HepG2 (cell line): Measurements from ENCODE around the gene COA7. TPM values are rescaled to one million over a fixed set of nuclear protein-coding genes. Genes with fewer than 3 reads are reported as not detected.
A peak's percentile ranks its signal among the peaks of the same experiment; 100 is the strongest.

Experiments
- ATAC-seq: fragments of 200-7000 bp; cut with Tn5 transposase; 3 replicates; pipeline ENCODE4 v1.9.1; 2020; ENCODE audit warnings: mild to moderate bottlenecking, moderate library complexity
- BruUV-seq: library from RNA; stranded (reverse); fragments of 400-500 nt; replicated peaks from 2 replicates; lab custom pipeline; 2021; lab: Mats Ljungman, UMichigan
- CTCF ChIA-PET: fragments of 300-600 bp; formaldehyde crosslinking; extraction: SDS; loops from one replicate; lab custom pipeline; 2021; ENCODE audit warnings: low total read pairs, inconsistent platforms, low intra/inter-chr PET ratio; lab: Yijun Ruan, JAX
- POLR2A ChIA-PET: fragments of 350-600 bp; sonication (Branson Sonifier 250); formaldehyde crosslinking; loops from one replicate; lab custom pipeline; 2020; ENCODE audit warnings: antibody characterized with exemption, inconsistent platforms; lab: Yijun Ruan, JAX
- DNase-seq: peaks from one replicate; pipeline ENCODE4 v3.0.0-alpha.2; 2015; ENCODE audit warnings: low spot score
- FAIRE-seq: peaks from 3 replicates; lab custom pipeline; 2011; peaks lifted over from hg19 to GRCh38; lab: Jason Lieb, UNC
- H2AFZ ChIP-seq: one replicate; pipeline ENCODE4 v1.6.1; 2011; ENCODE audit warnings: low read length, inconsistent platforms
- H3K27ac ChIP-seq: fragments of 300-600 bp; 3 replicates; pipeline ENCODE4 v1.8.0; 2011; ENCODE audit warnings: mixed run types, mild to moderate bottlenecking, mixed read lengths, low read length, inconsistent platforms; ENCODE audit not compliant: insufficient read depth; ENCODE audit errors: extremely low read length
- H3K27me3 ChIP-seq, 2 experiments: fragments of 200-600 bp in 1 of 2; 2 replicates in 1 of 2; 3 replicates in 1 of 2; pipeline versions ENCODE4 v1.6.0 to v1.8.0; 2011; ENCODE audit warnings: low read length in 2 of 2, mild to moderate bottlenecking in 2 of 2, moderate library complexity in 2 of 2, inconsistent platforms in 1 of 2; ENCODE audit not compliant: insufficient read depth in 2 of 2, control insufficient read depth in 1 of 2
- H3K36me3 ChIP-seq, 2 experiments: fragments of 200-600 bp in 1 of 2; replicated peaks in 1 of 2; 2 replicates in 1 of 2; 3 replicates in 1 of 2; pipeline versions ENCODE4 v1.5.1 to v1.8.0; 2011; ENCODE audit warnings: low read length in 2 of 2, inconsistent platforms in 1 of 2; ENCODE audit not compliant: insufficient read depth in 2 of 2, control insufficient read depth in 1 of 2
- H3K4me1 ChIP-seq: 2 replicates; pipeline ENCODE4 v1.5.1; 2012; ENCODE audit warnings: low read length, inconsistent platforms; ENCODE audit not compliant: insufficient read depth
- H3K4me2 ChIP-seq: 2 replicates; pipeline ENCODE4 v1.6.0; 2011; ENCODE audit warnings: low read depth, low read length, inconsistent platforms
- H3K4me3 ChIP-seq, 3 experiments: fragments of 200-600 bp in 1 of 3; sonication (generic), shearing (Covaris generic) in 1 of 3; replicated peaks in 1 of 3; 2 replicates each; pipeline ENCODE4 v1.5.1; 2011 to 2016; ENCODE audit warnings: low read length in 3 of 3, inconsistent platforms in 2 of 3, low read depth in 2 of 3, mild to moderate bottlenecking in 2 of 3, control low read depth in 1 of 3, mixed read lengths in 1 of 3; ENCODE audit not compliant: insufficient read depth in 1 of 3
- H3K79me2 ChIP-seq: one replicate; pipeline ENCODE4 v1.6.1; 2011; ENCODE audit warnings: low read length, inconsistent platforms; ENCODE audit not compliant: insufficient read depth
- H3K9ac ChIP-seq: 2 replicates; pipeline ENCODE4 v1.6.0; 2011; ENCODE audit warnings: mild to moderate bottlenecking, low read depth, low read length, inconsistent platforms; ENCODE audit not compliant: insufficient read depth
- H3K9me3 ChIP-seq: 2 replicates; pipeline ENCODE4 v1.5.1; 2012; ENCODE audit warnings: mild to moderate bottlenecking, low read length
- H4K20me1 ChIP-seq: 2 replicates; pipeline ENCODE4 v1.6.0; 2011; ENCODE audit warnings: inconsistent platforms, mild to moderate bottlenecking, low read length, moderate library complexity; ENCODE audit not compliant: insufficient read depth
- CSRNP2 ChIP-seq: sonication (generic); formaldehyde crosslinking; conservative IDR thresholded peaks from 2 replicates; pipeline ENCODE4 v1.8.0; 2022; ENCODE audit warnings: low read depth, missing genetic modification reagents
- ETV5 ChIP-seq: IDR thresholded peaks from 2 replicates; pipeline ENCODE4 v1.6.1; 2018; ENCODE audit warnings: missing biosample characterization, missing genetic modification reagents, inconsistent platforms, borderline replicate concordance
- FOSL2 ChIP-seq: sonication (generic); formaldehyde crosslinking; IDR thresholded peaks from 2 replicates; pipeline ENCODE4 v1.4.0; 2020; ENCODE audit warnings: missing genetic modification reagents
- PCBP2 ChIP-seq: fragments of 200-400 bp; formaldehyde crosslinking; optimal IDR thresholded peaks from 2 replicates; pipeline ENCODE3; 2018; ENCODE audit warnings: low read length, low read depth; ENCODE audit not compliant: poor library complexity, severe bottlenecking
- ZFP62 ChIP-seq: sonication (generic); formaldehyde crosslinking; IDR thresholded peaks from 2 replicates; pipeline ENCODE4 v1.4.0; 2020; ENCODE audit warnings: missing genetic modification reagents
- ZFP90 ChIP-seq: sonication (generic); formaldehyde crosslinking; IDR thresholded peaks from 2 replicates; pipeline ENCODE4 v1.8.0; 2022; ENCODE audit warnings: missing genetic modification reagents, mild to moderate bottlenecking, inconsistent platforms, borderline replicate concordance
- ZKSCAN1 ChIP-seq: fragments of 150-350 bp; IDR thresholded peaks from 2 replicates; pipeline ENCODE4 v1.6.1; 2014; ENCODE audit warnings: low read length
- ZNF629 ChIP-seq: sonication (generic); formaldehyde crosslinking; conservative IDR thresholded peaks from 2 replicates; pipeline ENCODE4 v1.5.0; 2020; ENCODE audit warnings: missing genetic modification reagents
- ZNF775 ChIP-seq: sonication (generic); formaldehyde crosslinking; IDR thresholded peaks from 2 replicates; pipeline ENCODE4 v1.4.0; 2020; ENCODE audit warnings: missing genetic modification reagents, mild to moderate bottlenecking, moderate library complexity, borderline replicate concordance
- ZSCAN22 ChIP-seq: sonication (generic); formaldehyde crosslinking; IDR thresholded peaks from 2 replicates; pipeline ENCODE4 v1.4.0; 2020; ENCODE audit warnings: mild to moderate bottlenecking, missing genetic modification reagents
- WGBS: methylation state at CpG from one replicate; pipeline ENCODE4 v1.1.6; 2017; ENCODE audit warnings: low lambda C conversion rate; 5-methylcytosine and 5-hydroxymethylcytosine counted together
- in situ Hi-C: cut with HindIII; loops from 2 replicates; pipeline ENCODE4 v1.10.0; 2017; ENCODE audit warnings: low pct_unique_long_range_greater_than_20kb; ENCODE audit not compliant: extremely low pct_ligation_motif_present
- intact Hi-C: fragments of 100-400 bp; cut with micrococcal nuclease; formaldehyde crosslinking; loops from one replicate; pipeline ENCODE4 v1.10.0; 2022; ENCODE audit not compliant: unreplicated experiment
- polyA plus RNA-seq, 8 experiments: library from polyadenylated mRNA; depleted of rRNA in 3 of 8; stranded (reverse) in 7 of 8; unstranded in 1 of 8; fragments of >200 nt; fragmentation: Illumina TruSeq in 4 of 8; extraction: Trizol in 4 of 8; gene quantifications; 2 replicates each; pipeline versions ENCODE4 v1.2.1 to v1.2.3, GENCODE V29; 2011 to 2016; ENCODE audit warnings: low read depth in 4 of 8, missing spikeins in 1 of 8, mixed read lengths in 1 of 8; ENCODE audit not compliant: insufficient read depth in 1 of 8
- total RNA-seq, 5 experiments: library from RNA; depleted of rRNA; stranded (reverse); fragments of >200 nt; fragmentation: Illumina TruSeq; extraction: Trizol; gene quantifications; 2 replicates each; pipeline ENCODE4 v1.2.3, GENCODE V29; 2016; ENCODE audit warnings: low read depth in 1 of 5

The COA7 gene
- total and polyA plus RNA-seq, 2 of the 13 experiments (the other 11 are each of a cell fraction or from before 2014, with no cell fraction given), result 12.3 to 30.4 TPM

GRCh38 chr1:52676249-52676903, 21.8 kb downstream of the COA7 start:
- Histone ChIP-seq H3K36me3 (no peaks in the 10 kb centered on the region), H3K4me2 (no peak overlapping the region), H3K9ac (no peak overlapping the region), H3K27me3 (no peaks in the 10 kb centered on the region), H4K20me1 (no peaks in the 10 kb centered on the region), H2AFZ (no peak overlapping the region), H3K79me2 (no peaks in the 10 kb centered on the region)
- in situ Hi-C loops, result no loop called here
- CTCF ChIA-PET, result no interaction called here
- no TSS peak for BruUV-seq
- 62% methylated on average over 4 of the region's 8 CpGs for WGBS
- TF ChIP-seq ZNF629 (CRISPR knock-in tag) (peak; percentile 63; the same call in 1 of the 2 replicates), ZKSCAN1 (peak; percentile 57; the same call in 1 of the 2 replicates), ZNF775 (CRISPR knock-in tag) (no peak)
- TF ChIP-seq, all 625 proteins: peak for 2
- Histone ChIP-seq H3K4me1 (peaks cover 22% of the 10 kb centered on the region; the same call in 1 of the 2 replicates), H3K9me3 (no peaks in the 10 kb centered on the region), H3K27ac (no peak overlapping the region), H3K4me3 (no peak overlapping the region)
- ATAC-seq (peak; percentile 54), DNase-seq (no peak), FAIRE-seq (no peak)
- intact Hi-C loops, result no loop called here
- POLR2A ChIA-PET, result no interaction called here

GRCh38 chr1:52674497-52675384, 23.4 kb downstream of the COA7 start:
- Histone ChIP-seq H3K79me2 (no peaks in the 10 kb centered on the region), H3K9me3 (no peaks in the 10 kb centered on the region), H3K4me2 (no peak overlapping the region), H3K9ac (no peak overlapping the region), H2AFZ (no peak overlapping the region), H3K4me3 (no peak overlapping the region), H3K36me3 (no peaks in the 10 kb centered on the region), H3K4me1 (peaks cover 21% of the 10 kb centered on the region; the same call in 1 of the 2 replicates), H3K27me3 (no peaks in the 10 kb centered on the region), H3K27ac (no peak overlapping the region), H4K20me1 (no peaks in the 10 kb centered on the region)
- FAIRE-seq (no peak), DNase-seq (no peak), ATAC-seq (peak; percentile 29; the same call in 2 of the 3 replicates)
- ChIA-PET CTCF (no interaction called here), POLR2A (no interaction called here)
- WGBS, result 38% methylated on average over 6 of the region's 6 CpGs
- TF ChIP-seq CSRNP2 (CRISPR knock-in tag) (no peak), ZFP62 (no peak), ZFP90 (CRISPR knock-in tag) (no peak), ZSCAN22 (CRISPR knock-in tag) (no peak), PCBP2 (no peak), FOSL2 (CRISPR knock-in tag) (peak; percentile 40), ETV5 (CRISPR knock-in tag) (peak; percentile 33; the same call in 1 of the 2 replicates)
- BruUV-seq, result no TSS peak
- in situ Hi-C loops, result no loop called here
- intact Hi-C loops, result no loop called here
